Measurements from ENCODE around the gene CPA5. TPM values are rescaled to one million over a fixed set of nuclear protein-coding genes. Genes with fewer than 3 reads are reported as not detected.

CPA5 gene
- total RNA-seq, 6 donors from 2014 or later = not detected

- Histone ChIP-seq H3K9me3 (no peaks in the 10 kb centered on the region), H3K27ac (no peak overlapping the region), H3K4me3 (no peak overlapping the region), H3K27me3 (no peaks in the 10 kb centered on the region), H3K36me3 (no peaks in the 10 kb centered on the region), H3K4me1 (peaks cover 0 to 5% (median 2%) of the 10 kb centered on the region in 4 donors)
- ATAC-seq (ENCODE audit: low FRiP score in 2 of 2) (no peak), DNase-seq (no peak)
- WGBS, 2 donors = 44 to 49% methylated on average over 5 of the region's 5 CpGs
- no peak for TF ChIP-seq POLR2A (IDR thresholded peaks at IDR 0.05)
- no peak for TF ChIP-seq EP300 (IDR thresholded peaks at IDR 0.05)
- TF ChIP-seq POLR2AphosphoS5 (IDR thresholded peaks at IDR 0.05) = no peak
- no peak for TF ChIP-seq CTCF (IDR thresholded peaks at IDR 0.05)
Observed at GRCh38 chr7:130417213-130417612, 72.6 kb downstream of the CPA5 start.

- Histone ChIP-seq H3K27me3 (no peaks in the 10 kb centered on the region), H3K36me3 (no peaks in the 10 kb centered on the region), H3K4me1 (peaks cover 0 to 5% (median 3%) of the 10 kb centered on the region in 4 donors), H3K27ac (no peak overlapping the region), H3K4me3 (no peak overlapping the region), H3K9me3 (no peaks in the 10 kb centered on the region)
- WGBS, 2 donors = 95 to 98% methylated on average over 7 of the region's 7 CpGs
- TF ChIP-seq POLR2A (IDR thresholded peaks at IDR 0.05) (no peak), POLR2AphosphoS5 (IDR thresholded peaks at IDR 0.05) (no peak), EP300 (IDR thresholded peaks at IDR 0.05) (no peak), CTCF (IDR thresholded peaks at IDR 0.05) (no peak)
- DNase-seq (no peak), ATAC-seq (ENCODE audit: low FRiP score in 2 of 2) (no peak)
Observed at GRCh38 chr7:130418306-130418705, 73.7 kb downstream of the CPA5 start.

Other genes with a start within 250 kb of the CPA5 start
- gene TMEM209, start 139.4 kb upstream of the CPA5 start, total RNA-seq = 10 to 100 TPM in 5 of 6 donors, 1 to 10 TPM in 1; 6.2 to 23.3 (median 14.7) TPM
- not detected for gene SSMEM1, start 137.0 kb upstream of the CPA5 start, total RNA-seq
- 1 to 10 TPM in 2 of 6 donors, not detected in 4; 1.1 to 2.8 TPM for gene CPA2, start 78.0 kb upstream of the CPA5 start, total RNA-seq
- gene CPA4, start 51.7 kb upstream of the CPA5 start, total RNA-seq = under 1 TPM in 2 of 6 donors, not detected in 4; 0.20 to 0.34 TPM
- gene CPA1, start 35.7 kb downstream of the CPA5 start, total RNA-seq = 10 to 100 TPM in 2 of 6 donors, not detected in 4; 12.6 to 21.8 TPM
- gene CEP41, start 96.2 kb downstream of the CPA5 start, total RNA-seq = 10 to 100 TPM in 1 of 6 donors, 1 to 10 TPM in 5; 4.3 to 11.5 (median 7.2) TPM
- gene MEST, start 147.3 kb downstream of the CPA5 start, total RNA-seq = 10 to 100 TPM; 13.9 to 52.5 (median 17.8) TPM

Data from upper lobe of left lung (tissue), 6 donors.